Right renal pelvis (tissue), 4 donors: ENCODE data around the gene PCDHA9. TPM values are rescaled to one million over a fixed set of nuclear protein-coding genes. Genes with fewer than 3 reads are reported as not detected.
"Not testable (repeated sequence)": the region's sequence is repeated elsewhere in the genome, so short reads cannot be mapped to it uniquely, and the experiment has no call there.

ENCODE experiments used
- DNase-seq, 4 donors: peaks; one replicate each; pipeline ENCODE4 v3.0.0-alpha.2; 2013; ENCODE audit warnings: low read depth in 4 of 4, low spot score in 3 of 4, missing footprints in 1 of 4
- polyA plus RNA-seq, 4 donors: library from polyadenylated mRNA; unstranded; fragments of 120-200 nt; gene quantifications; one replicate each; pipeline ENCODE4 v1.2.1, GENCODE V29; 2013; ENCODE audit not compliant: insufficient read length in 4 of 4

Gene PCDHA9
- polyA plus RNA-seq, 4 donors = 0.01 to 0.11 (median 0.06) TPM; not detected in 1

DNA sequence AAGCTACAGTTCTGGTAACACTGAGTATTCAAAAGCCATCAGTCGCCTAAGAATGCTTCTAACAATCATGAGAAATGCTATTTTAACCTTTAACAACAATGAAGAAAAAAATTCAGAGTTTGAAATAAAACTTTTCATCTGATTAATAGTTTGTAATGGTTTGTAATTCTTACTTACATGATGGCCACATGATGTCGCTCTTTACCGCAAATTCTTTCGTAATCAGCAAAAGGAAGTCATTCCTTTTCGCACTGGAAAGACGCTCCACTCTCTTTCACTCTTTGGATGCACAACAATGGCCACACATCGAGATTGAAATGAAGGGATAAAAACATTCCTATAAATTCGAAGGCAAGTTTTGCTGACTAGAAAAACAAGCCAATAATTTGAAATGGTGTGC lies 14.2 kb upstream of the PCDHA9 start, which contains the start of gene PCDHA7:
TSS of gene PCDHA7 (plus strand) at position 277 of the 400 bp plus-strand sequence. CDS start at position 392, 115 bp downstream.
- no peak for DNase-seq

GRCh38 chr5:140834439-140835008 lies 13.7 kb upstream of the PCDHA9 start:
- DNase-seq = not testable (repeated sequence)

DNA sequence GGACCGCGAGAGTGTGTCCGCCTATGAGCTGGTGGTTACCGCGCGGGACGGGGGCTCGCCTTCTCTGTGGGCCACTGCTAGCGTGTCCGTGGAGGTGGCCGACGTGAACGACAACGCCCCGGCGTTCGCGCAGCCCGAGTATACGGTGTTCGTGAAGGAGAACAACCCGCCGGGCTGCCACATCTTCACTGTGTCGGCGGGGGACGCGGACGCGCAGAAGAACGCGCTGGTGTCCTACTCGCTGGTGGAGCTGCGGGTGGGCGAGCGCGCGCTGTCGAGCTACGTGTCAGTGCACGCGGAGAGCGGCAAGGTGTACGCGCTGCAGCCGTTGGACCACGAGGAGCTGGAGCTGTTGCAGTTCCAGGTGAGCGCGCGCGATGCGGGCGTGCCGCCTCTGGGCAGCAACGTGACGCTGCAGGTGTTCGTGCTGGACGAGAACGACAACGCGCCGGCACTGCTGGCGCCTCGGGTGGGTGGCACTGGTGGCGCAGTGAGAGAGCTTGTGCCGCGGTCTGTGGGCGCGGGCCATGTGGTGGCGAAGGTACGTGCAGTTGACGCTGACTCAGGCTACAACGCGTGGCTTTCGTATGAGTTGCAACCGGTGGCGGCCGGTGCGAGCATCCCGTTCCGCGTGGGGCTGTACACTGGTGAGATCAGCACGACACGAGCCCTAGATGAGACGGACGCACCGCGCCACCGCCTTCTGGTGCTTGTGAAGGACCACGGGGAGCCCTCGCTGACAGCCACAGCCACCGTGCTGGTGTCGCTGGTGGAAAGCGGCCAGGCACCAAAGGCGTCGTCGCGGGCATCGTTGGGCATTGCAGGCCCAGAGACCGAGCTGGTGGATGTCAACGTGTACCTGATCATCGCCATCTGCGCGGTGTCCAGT lies 12.3 kb upstream of the PCDHA9 start:
- DNase-seq = no peak

GRCh38 chr5:140840978-140841962 lies 6.9 kb upstream of the PCDHA9 start, which contains the start of gene PCDHA8:
Gene PCDHA8 (plus strand): TSS chr5:140841187. CDS start chr5:140841322, 135 bp downstream.
- DNase-seq = peak in 1 of 4 donors; percentile 3

GRCh38 chr5:140842798-140843733 lies 5.1 kb upstream of the PCDHA9 start:
- DNase-seq = no peak

- not testable (repeated sequence) for DNase-seq
These were observed 1.9 kb downstream of the PCDHA9 start for GRCh38 chr5:140849831-140850634.

DNA sequence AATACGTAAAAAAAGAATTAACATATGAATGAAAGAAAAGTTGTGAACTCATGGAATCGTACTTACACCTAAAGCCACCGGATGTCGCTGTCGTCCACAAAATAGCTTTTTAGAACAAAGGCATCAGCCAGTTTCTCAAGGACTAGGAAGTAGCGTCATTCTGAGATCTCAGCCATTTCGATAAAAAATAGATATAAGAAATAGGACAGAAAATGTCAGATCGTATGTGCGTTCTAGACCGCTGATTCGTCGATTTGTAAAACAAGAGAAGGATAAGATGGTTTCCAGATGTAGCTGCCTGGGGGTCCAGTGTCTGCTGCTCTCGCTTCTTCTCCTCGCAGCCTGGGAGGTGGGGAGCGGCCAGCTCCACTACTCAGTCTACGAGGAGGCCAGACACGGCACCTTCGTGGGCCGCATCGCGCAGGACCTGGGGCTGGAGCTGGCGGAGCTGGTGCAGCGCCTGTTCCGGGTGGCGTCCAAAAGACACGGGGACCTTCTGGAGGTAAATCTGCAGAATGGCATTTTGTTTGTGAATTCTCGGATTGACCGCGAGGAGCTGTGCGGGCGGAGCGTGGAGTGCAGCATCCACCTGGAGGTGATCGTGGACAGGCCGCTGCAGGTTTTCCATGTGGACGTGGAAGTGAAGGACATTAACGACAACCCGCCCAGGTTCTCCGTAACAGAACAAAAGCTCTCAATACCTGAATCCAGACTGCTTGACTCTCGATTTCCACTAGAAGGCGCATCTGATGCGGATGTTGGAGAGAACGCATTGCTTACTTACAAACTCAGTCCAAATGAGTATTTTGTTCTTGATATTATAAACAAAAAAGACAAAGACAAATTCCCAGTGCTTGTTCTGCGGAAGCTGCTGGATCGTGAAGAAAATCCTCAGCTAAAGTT lies 7.8 kb downstream of the PCDHA9 start, which contains the start of gene PCDHA10:
TSS of gene PCDHA10 (plus strand) at position 126 of the 903 bp plus-strand sequence. CDS start at position 278, 152 bp downstream.
- DNase-seq = peak in 1 of 4 donors; percentile 2

- no peak for DNase-seq
These were observed 9.2 kb downstream of the PCDHA9 start for GRCh38 chr5:140857177-140857986.

DNA sequence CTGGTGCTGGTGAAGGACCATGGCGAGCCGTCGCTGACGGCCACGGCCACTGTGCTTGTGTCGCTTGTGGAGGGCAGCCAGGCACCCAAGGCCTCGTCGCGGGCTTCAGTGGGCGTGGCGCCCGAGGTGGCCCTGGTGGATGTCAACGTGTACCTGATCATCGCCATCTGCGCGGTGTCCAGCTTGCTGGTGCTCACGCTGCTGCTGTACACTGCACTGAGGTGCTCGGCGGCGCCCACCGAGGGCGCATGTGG lies 9.7 kb downstream of the PCDHA9 start:
- DNase-seq = no peak

DNA sequence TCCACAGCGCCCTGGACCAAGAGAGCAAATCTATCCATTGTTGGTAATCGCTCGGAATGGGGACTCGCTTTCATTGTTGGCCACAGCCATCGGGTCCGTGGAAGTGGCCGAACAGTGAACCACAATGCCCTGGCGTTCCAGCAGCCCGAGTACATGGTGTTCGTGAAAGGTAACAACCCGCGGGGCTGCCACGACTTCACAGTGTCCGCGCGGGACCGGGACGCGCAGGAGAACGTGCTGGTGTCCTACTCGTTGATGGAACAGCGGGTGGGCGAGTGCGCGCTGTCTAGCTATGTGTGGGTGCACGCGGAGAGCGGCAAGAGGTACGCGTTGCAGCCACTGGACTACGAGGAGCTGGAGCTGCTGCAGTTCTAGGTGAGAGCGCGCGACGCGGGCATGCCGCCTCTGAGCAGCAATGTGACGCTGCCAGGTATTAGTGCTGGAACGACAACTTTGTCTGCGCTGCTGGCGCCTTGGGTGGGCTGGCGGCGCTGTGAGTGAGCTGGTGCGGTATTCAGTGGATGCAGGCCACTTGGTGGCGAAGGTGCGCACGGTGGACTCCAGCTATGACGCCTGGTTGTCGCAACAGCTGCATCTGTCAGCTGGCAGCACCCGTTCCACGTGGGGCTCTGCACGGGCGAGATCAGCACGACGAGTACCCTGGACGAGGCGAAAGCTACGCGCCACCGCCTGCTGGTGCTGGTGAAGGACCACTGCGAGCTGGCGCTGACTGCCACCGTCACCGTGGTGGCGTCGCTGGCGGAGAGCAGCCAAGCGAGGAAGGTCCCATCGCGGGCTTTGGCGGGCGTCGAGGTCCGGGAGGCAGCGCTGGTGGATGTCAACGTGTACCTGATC lies 14.5 kb downstream of the PCDHA9 start:
- DNase-seq = no peak

- no peak for DNase-seq
These were observed 20.8 kb downstream of the PCDHA9 start, which contains the start of gene PCDHA11 for GRCh38 chr5:140868721-140869554. Gene PCDHA11 (plus strand): TSS chr5:140868957. CDS start chr5:140869104, 147 bp downstream.

DNA sequence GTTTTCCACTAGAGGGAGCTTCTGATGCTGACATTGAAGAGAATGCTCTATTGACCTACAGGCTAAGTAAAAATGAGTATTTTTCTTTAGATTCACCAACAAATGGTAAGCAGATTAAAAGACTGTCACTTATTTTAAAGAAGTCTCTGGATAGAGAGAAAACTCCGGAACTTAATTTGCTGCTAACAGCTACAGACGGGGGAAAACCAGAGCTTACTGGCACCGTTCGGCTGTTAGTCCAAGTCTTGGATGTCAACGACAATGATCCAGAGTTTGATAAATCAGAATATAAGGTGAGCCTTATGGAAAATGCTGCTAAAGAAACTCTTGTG lies 21.3 kb downstream of the PCDHA9 start:
- DNase-seq = no peak

DNA sequence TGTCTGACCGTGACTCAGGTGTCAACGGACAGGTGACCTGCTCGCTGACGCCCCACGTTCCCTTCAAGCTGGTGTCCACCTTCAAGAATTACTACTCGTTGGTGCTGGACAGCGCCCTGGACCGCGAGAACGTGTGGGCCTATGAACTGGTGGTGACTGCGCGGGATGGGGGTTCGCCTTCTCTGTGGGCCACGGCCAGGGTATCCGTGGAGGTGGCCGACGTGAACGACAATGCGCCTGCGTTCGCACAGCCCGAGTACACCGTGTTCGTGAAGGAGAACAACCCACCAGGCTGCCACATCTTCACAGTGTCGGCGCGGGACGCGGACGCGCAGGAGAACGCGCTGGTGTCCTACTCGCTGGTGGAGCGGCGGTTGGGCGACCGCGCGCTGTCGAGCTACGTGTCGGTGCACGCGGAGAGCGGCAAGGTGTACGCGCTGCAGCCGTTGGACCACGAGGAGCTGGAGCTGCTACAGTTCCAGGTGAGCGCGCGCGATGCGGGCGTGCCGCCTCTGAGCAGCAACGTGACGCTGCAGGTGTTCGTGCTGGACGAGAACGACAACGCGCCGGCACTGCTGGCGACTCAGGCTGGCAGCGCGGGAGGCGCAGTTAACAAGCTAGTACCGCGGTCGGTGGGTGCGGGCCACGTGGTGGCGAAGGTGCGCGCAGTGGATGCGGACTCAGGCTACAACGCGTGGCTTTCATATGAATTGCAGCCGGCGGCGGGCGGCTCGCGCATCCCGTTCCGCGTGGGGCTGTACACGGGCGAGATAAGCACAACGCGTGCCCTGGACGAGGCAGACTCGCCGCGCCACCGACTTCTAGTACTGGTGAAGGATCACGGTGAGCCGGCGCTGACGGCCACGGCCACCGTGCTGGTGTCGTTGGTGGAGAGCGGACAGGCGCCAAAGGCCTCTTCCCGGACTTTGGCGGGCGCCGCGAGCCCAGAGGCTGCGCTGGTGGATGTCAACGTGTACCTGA lies 22.3 kb downstream of the PCDHA9 start:
- no peak for DNase-seq
